ENCODE data around the gene HOXB5.

HOXB5 gene

GRCh38 chr17:48639136-48639535 lies 45.6 kb upstream of the HOXB5 start:
- Histone ChIP-seq H3K4me3 (ENCODE audit: low read length) (no peak overlapping the region), H3K4me1 (ENCODE audit: control insufficient read depth, low read length) (peaks cover 19% of the 10 kb centered on the region), H3F3A (ENCODE audit: control insufficient read depth, insufficient read depth) (no peaks in the 10 kb centered on the region), H3K36me3 (ENCODE audit: control insufficient read depth, low read length) (no peaks in the 10 kb centered on the region), H4K20me1 (ENCODE audit: control insufficient read depth, insufficient read depth, low read depth, low read length) (no peaks in the 10 kb centered on the region), H3K9me2 (replicated peaks; ENCODE audit: control insufficient read depth, low read length) (no peaks in the 10 kb centered on the region), H3K79me2 (ENCODE audit: control insufficient read depth, low read length) (no peaks in the 10 kb centered on the region), H3K9me3 (ENCODE audit: control insufficient read depth, insufficient read depth, low read length) (no peaks in the 10 kb centered on the region), H3K27me3 (ENCODE audit: control insufficient read depth, low read length) (peaks cover 56% of the 10 kb centered on the region), H3K27ac (ENCODE audit: low read depth, low read length) (no peak overlapping the region), H3K4me2 (ENCODE audit: low read length) (no peak overlapping the region)
- no peak for TF ChIP-seq CTCF (IDR thresholded peaks at IDR 0.05; ENCODE audit: low read depth, low read length, poor library complexity, severe bottlenecking)
- no peak for TF ChIP-seq EZH2phosphoT487 (IDR thresholded peaks at IDR 0.05; ENCODE audit: borderline replicate concordance, low read length)

DNA sequence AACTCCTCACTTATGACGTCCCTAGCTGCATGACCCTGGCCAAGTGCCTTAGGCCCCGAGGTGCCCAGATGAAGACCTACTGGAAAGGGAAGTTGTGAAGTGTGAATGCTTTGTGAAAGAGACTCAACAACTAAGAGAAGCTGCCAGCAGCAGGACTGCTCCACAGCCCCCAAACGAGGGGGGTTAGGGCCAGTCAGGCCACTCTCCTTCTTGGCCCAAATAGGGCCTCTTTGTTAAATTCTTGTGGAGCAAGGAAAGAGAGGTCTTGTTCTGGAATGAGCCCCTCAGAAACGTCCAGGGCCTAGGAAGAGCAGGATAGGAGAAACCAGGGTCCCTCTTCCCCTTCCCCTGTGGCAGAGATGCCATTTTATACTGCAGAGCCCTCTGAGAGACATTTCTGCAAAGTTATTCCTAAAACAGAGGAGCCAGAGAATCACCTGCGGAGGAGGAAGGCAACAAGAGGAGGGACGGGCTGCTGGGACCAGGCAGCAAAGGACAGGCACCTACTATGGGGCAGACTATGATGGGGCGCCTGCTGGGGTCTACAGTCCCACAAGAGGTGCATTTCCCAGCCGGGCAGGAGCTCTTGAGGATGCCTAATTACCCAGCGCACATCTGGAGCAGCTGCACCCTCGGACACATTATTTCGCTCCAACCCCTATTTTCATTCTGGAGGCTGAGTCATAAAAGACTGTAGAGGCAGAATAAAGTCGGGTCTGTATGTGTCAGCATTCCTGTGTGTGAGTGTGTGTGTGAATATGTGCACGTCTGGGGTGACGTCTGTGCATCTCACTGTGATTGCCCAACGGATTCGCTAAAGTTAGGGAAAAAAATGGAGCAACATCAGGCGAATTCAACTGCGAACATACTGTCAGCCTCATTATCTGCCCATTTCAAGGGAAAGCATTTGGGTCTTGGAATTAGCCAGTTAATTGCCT lies 44.0 kb upstream of the HOXB5 start:
- no peak for TF ChIP-seq EZH2phosphoT487 (IDR thresholded peaks at IDR 0.05; ENCODE audit: borderline replicate concordance, low read length)
- TF ChIP-seq CTCF (IDR thresholded peaks at IDR 0.05; ENCODE audit: low read depth, low read length, poor library complexity, severe bottlenecking): no peak
- Histone ChIP-seq H3K36me3 (ENCODE audit: control insufficient read depth, low read length) (no peaks in the 10 kb centered on the region), H3K27ac (ENCODE audit: low read depth, low read length) (no peak overlapping the region), H3K9me3 (ENCODE audit: control insufficient read depth, insufficient read depth, low read length) (no peaks in the 10 kb centered on the region), H3K79me2 (ENCODE audit: control insufficient read depth, low read length) (no peaks in the 10 kb centered on the region), H3K4me3 (ENCODE audit: low read length) (no peak overlapping the region), H3F3A (ENCODE audit: control insufficient read depth, insufficient read depth) (no peaks in the 10 kb centered on the region), H3K4me1 (ENCODE audit: control insufficient read depth, low read length) (peaks cover 19% of the 10 kb centered on the region), H3K27me3 (ENCODE audit: control insufficient read depth, low read length) (peaks cover 59% of the 10 kb centered on the region), H3K9me2 (replicated peaks; ENCODE audit: control insufficient read depth, low read length) (no peaks in the 10 kb centered on the region), H4K20me1 (ENCODE audit: control insufficient read depth, insufficient read depth, low read depth, low read length) (no peaks in the 10 kb centered on the region), H3K4me2 (ENCODE audit: low read length) (no peak overlapping the region)

GRCh38 chr17:48636177-48637018 lies 42.8 kb upstream of the HOXB5 start:
- Histone ChIP-seq H3K4me1 (ENCODE audit: control insufficient read depth, low read length) (peaks cover 11% of the 10 kb centered on the region), H3K79me2 (ENCODE audit: control insufficient read depth, low read length) (no peaks in the 10 kb centered on the region), H3K27me3 (ENCODE audit: control insufficient read depth, low read length) (peaks cover 70% of the 10 kb centered on the region), H3K27ac (ENCODE audit: low read depth, low read length) (no peak overlapping the region), H4K20me1 (ENCODE audit: control insufficient read depth, insufficient read depth, low read depth, low read length) (no peaks in the 10 kb centered on the region), H3K36me3 (ENCODE audit: control insufficient read depth, low read length) (no peaks in the 10 kb centered on the region), H3K9me3 (ENCODE audit: control insufficient read depth, insufficient read depth, low read length) (no peaks in the 10 kb centered on the region), H3K9me2 (replicated peaks; ENCODE audit: control insufficient read depth, low read length) (no peaks in the 10 kb centered on the region), H3F3A (ENCODE audit: control insufficient read depth, insufficient read depth) (no peaks in the 10 kb centered on the region), H3K4me2 (ENCODE audit: low read length) (0 out of 2 replicates have a peak overlapping the region, but pooled peaks have one; percentile 21), H3K4me3 (ENCODE audit: low read length) (no peak overlapping the region)
- TF ChIP-seq EZH2phosphoT487 (IDR thresholded peaks at IDR 0.05; ENCODE audit: borderline replicate concordance, low read length): peak; percentile 20; the same call in 1 of the 2 replicates
- TF ChIP-seq CTCF (IDR thresholded peaks at IDR 0.05; ENCODE audit: low read depth, low read length, poor library complexity, severe bottlenecking): peak; percentile 77
